HG03565 (cell line): ENCODE measurements around the gene GALE.
"Not testable (repeated sequence)": the region's sequence is repeated elsewhere in the genome, so short reads cannot be mapped to it uniquely, and the experiment has no call there.

Experiments used
- ATAC-seq: cut with Tn5 transposase; IDR thresholded peaks from one replicate; pipeline ENCODE4 v1.9.1; 2021; ENCODE audit warnings: mild to moderate bottlenecking, moderate library complexity; ENCODE audit not compliant: unreplicated experiment

The GALE gene

DNA sequence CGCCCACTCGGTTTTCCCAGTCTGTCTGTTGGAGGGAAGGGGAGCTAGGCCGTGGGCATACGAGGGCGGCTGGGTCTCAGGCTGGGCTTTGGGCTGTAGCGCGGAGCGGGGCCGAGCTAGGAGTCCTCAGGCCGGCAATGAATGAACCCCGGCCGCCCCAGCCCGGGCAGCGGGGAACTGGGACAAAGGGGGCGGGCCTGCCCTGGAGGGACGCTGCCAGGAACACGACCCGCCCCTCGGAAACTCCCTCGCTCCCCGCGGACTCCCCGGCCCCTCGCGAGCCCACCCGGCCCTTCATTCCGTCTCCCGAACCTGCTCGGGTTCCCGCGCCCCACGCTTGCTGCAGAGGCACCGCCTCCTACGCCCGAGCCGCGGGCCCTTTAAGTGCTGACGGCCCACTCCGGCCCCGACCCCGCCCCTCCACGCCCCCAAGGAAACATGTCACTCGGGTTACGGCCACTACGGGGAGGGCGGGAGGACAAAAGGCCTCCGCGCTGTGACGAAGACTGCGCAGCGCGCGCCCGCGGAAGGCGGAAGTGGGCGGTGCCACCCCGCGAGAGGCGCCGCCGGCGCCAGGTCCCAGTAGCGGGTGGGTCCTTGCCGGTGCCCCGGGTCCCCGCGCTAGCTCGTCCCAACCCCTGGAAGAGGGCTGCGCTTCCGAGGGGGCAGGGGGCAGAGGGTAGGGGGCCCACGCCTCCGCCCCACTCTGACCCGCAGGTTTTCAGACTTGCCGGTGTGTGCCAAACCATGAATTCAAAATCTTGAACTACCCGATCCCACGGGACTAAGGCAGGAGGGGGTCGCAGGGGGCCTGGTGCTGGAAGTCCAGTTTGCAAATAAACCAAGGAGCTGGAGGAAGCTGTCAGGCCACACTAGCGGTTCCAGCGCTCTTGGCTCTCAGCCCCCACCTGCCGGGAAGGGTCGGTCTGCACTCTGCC is at the start of gene GALE:
Gene GALE (minus strand): TSS at position 355 of the 938 bp plus-strand sequence. CDS start 1,747 bp downstream, outside the sequence.
- ATAC-seq, result peak; percentile 71

DNA sequence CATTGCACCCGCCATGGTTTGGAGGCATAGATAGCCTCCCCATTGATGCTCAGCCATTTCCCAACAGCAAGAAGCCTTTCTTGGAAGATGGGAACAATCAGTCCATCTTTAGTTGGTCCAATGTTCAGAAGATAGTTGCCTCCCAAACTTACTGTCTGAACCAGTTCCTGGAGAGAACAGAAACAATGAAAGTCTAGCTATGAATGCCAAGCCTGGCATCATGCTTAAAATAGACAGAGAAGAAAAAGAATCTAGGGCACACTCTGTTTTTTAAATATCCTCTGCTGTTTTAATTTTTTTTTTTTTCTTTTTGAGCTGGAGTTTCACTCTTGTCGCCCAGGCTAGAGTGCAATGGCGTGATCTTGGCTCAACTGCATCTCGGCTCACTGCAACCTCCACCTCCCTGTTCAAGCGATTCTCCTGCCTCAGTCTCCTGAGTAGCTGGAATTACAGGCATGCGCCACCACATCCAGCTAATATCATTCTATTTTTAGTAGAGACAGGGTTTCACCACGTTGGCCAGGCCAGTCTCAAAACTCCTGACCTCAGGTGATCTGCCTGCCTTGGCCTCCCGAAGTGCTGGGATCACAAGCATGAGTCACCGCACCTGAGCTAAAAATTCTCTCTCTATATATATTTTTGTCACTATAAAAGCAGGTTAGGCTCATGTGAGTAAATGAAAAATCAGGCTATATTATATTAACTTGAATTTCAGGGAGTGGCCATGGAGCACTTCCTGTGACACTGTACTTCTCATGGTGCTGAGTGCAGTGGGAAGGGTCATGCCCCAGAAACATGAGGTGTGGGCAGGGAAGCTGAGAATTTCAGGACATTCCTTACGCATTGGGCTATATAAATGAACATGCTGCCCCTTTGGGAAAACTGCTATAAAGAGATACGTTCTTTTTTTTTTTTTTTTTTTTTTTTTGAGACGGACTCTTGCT is 48.4 kb upstream of the GALE start:
- ATAC-seq, result no peak

DNA sequence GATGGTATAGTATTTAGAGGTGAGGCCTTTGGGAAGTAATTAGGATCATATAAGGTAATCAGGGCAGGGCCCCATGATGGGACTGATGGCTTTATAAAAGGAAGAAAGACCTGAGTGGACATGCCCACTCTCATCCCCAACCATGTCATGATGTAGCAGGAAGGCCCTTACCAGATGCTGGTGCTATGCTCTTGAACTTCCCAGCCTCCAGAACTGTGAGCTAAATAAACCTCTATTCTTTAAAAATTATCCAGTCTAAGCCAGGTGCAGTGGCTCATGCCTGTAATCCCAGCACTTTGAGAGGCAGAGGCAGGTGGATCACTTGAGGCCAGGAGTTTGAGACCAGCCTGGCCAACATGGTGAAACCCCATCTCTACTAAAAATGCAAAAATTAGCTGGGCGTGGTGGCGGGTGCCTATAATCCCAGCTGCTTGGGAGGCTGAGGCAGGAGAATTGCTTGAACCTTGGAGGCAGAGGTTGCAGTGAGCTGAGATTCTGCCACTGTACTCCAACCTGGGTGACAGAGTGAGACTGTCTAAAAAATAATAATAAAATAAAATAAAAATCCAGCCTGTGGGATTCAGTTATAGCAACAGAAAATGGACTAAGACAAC is 47.0 kb upstream of the GALE start:
- not testable (repeated sequence) for ATAC-seq

DNA sequence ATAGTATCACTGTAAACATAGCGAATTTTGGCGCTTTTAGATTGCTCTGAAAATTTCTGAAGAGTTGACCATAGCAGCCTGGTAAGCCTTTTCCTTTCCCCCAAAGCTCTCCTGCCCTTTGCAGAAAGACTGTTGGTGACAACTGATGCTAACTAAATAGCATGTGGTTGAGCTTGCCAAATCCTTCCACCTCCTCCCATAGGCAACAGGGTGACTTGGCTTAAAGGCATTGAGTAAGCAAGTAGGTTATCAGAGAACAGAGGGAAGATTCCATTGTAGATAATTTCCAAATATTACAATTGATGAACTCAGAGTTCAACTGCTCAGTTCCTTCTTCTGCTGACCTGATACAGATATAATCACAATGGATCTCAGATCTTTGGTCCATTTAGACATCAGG is 44.6 kb upstream of the GALE start:
- no peak for ATAC-seq

DNA sequence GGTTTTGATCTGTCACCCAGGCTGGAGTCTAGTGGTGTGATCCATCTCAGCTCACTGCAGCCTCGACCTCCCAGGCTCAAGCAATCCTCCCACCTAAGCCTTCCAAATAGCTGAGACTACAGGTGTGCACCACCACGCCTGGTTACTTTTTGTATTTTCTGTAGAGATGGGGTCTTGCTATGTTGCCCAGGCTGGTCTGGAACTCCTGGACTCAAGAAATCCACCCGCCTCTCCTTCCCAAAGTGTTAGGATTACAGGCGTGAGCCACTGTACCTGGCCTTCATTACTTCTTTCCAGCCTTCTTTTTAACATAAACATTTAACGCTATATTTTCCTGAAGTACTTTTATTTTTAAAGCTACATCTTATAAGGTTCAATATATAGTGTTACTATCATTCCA is 43.1 kb upstream of the GALE start:
- ATAC-seq, result no peak

DNA sequence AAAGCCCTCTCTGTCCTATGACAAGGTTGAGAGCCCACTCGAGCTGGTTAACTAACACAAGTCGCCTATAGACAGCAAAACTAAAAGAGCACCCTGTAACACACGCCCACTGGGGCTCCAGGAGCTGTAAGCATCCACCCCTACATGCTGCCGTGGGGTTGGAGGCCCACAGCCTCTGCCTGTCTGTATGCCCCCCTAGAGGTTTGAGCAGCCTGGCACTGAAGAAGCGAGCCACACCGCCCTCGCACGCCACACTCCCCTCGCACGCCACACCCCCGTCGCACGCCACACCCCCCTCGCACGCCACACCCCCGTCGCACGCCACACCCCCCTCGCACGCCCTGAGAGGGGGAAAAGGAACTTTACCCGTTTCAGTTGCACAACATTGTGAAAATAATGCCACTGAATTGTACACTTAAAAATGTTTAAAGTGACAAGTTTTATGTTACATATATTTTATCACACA is 37.9 kb upstream of the GALE start:
- ATAC-seq, result peak; percentile 40

DNA sequence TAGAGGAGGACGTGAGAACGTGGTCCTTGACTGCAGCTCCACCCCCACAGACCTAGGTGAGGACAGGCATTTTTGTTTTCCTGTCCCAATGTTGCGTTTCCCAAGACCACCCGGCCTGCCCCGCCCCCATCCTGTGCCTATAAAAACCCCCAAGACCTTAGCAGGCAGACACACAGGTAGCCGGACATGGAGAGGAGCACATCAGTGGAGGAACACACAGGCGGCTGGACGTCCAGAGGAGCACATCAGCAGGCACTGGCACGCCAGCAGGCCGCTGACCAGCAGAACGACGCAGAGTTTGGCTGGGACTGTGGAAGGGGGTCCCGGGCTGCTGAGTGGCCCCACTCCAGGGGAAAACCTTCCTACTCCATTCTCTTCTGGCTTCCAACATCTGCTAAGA is 37.4 kb upstream of the GALE start:
- ATAC-seq, result no peak

DNA sequence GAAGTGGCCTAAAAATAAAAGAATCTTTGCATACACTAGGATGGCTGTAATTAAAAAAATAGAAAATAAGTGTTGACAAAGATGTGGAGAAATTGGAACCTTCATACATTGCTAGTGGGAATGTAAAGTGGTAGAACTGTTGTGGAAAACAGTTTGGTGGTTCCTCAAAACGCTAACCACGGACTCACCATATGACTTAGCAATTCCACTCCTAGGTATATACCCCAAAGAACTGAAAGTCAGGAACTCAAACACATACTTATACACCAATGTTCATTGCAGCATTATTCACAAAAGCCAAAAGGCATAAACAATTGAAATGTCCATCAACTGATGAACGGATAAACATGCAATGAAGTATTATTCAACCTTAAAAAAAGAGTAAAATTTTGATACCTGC is 35.5 kb upstream of the GALE start:
- ATAC-seq, result no peak

DNA sequence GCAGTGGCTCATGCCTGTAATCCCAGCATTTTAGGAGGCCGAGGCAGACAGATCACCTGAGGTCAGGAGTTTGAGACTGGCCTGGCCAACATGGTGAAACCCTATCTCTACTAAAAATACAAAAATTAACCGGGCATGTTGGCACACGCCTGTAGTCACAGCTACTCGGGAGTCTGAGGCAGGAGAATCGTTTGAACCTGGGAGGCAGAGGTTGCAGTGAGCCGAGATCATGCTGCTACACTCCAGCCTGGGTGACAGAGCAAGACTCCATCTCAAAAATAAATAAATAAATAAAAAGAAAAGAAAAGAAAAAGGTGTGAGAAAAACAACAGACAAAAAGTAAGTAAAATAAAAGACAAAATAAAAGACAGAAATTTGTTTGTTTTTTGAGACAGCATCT is 33.6 kb upstream of the GALE start:
- not testable (repeated sequence) for ATAC-seq

DNA sequence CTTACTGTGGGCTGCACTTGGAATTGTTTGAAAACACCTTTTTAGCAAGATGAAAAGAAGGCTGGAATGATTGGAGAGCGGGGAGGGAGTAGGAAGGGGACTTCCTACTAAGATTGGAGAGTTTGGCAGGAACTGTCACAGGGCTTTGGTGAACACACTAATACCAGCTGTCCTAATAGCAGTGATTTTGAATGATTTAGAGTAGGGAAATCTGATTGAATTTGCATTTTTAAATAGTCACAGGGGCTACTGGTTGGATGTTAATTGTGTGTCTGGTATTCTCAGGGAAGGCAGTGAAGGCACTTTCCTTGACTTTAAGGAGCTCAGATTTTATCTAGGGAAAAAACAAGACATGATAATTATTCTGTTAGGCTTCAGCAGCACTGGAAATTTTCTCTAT is 27.2 kb upstream of the GALE start:
- no peak for ATAC-seq

DNA sequence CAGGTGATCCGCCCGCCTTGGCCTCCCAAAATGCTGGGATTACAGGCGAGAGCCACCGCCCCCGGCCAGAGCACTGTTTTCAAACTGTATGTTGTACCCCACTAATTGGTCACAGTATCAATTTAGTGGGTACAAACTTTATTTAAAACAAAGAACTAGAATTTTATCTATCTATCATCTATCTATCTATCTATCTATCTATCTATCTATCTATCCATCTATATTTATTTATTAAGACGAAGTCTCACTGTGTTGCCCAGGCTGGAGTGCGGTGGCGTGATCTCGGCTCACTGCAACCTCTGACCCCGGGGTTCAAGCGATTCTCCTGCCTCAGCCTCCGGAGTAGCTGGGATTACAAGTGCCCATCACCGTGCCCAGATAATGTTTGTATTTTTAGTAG is 26.0 kb upstream of the GALE start:
- not testable (repeated sequence) for ATAC-seq

DNA sequence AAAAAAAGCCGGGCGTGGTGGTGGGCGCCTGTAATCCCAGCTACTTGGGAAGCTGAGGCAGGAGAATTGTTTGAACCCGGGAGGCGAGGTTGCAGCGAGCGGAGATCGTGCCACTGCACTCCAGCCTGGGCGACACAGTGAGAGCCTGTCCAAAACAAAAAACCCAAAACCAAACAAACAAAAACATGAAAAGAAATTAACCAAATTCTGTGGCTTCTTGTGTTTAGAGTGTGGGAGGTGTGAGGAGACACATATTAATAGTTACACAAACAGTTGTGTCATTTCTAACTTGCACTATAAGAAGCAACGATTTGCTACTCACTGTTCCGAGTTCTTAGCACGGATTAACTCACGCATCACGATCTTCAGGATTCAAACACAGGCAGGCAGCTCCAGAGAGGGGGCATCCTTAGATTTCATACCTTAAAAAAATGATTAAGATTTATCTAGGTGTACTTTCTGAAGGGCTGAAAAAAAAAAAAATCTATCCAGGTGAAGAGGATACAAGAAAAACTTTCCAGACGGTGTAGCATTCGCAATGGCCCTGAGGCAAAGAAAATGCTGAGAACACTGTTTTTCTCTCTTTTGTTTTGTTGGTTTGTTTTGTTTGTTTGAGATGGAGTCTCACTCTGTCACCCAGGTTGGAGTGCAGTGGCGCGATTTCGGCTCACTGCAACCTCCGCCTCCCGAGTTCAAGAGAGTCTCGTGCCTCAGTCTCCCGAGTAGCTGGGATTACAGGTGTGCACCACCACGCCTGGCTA is 25.4 kb upstream of the GALE start:
- ATAC-seq, result peak; percentile 54

DNA sequence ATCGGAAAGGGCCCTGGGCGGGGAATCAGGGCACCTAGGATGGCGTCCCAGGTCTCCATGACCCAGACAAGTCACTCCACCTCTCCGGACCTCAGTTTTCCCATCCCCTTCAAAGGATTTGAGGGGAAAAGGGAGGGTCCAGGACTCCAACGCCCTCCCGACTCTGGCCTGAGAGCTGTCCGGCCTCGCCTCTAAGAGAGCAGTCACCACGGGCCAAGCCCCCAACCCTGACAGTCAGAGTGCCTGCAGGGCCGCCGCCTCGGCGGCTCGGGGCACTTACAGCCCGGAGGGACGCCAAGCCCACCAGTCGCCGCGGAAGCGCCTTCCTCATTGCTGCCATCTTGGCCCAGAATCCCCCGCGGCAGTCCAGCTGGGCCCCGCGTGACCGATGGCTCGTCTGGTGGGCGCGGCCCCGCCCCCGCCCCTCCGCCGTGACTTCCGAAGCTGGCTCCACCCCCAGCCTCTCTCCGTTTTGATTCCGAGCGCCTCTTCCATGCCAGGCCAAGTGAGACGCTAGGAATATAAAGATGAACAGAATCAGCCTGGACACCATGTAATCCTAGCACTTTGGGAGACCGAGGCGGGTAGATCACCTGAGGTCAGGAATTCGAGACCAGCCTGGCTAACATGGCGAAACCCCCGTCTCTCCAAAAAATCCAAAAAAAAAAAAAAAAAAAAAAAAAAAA is 24.7 kb upstream of the GALE start, which contains the start of gene HMGCL:
Gene HMGCL (minus strand): TSS at position 354 of the 686 bp plus-strand sequence. CDS start 14 bp downstream, at position 340.
- ATAC-seq, result peak; percentile 62

DNA sequence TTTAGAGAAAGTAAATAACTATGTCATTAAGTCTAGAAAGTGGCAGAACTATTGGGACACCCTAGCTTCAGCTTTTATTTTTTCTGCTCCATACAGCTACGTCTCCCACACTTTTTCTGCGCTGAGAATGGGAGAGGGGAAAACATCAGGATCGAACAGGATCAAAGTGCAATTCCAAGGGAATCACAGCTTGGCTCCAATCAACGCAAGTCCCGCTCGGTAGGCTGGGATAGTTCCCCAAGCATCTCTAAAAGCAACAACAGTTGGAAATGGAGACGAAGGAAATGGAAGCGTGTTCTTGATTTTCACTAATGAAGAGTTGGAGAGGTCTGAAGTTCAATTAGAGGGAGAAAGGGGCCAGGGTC is 24.1 kb upstream of the GALE start:
- ATAC-seq, result no peak

DNA sequence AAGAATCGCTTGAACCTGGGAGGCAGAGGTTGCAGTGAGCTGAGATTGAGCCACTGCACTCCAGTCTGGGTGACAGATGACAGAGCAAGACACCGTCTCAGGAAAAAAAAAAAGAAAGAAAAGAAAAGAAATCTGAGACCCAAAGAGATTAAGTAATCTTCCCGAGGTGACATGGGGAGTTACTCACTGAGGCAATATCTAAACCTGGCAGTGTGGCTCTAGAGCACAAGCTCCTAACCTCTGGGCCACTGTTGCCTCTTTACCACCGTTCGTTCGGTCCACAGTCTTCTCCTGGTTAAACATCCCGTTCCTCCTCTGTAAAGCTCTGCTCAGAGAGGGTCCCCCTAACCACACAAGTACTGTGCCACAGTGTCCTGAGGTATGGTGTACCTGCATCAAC is 23.2 kb upstream of the GALE start:
- no peak for ATAC-seq

DNA sequence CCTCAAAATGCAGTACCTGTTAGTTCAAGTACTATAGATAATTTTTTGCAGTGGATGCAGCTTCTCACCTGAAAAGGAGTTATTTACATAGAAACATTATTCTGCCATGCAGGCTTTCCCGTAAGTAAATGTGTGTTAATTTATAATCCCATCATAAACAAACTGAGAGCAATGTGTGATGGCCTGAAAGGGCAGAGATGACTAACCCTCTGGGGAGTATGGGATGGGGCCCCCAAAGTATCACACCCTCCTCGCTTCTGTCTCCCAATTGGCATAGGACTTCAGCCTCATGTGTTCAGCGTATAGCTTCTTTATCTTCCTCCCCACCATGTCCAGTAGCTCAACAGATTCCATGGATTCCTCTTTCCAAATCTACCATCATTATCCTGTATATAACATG is 17.1 kb upstream of the GALE start:
- ATAC-seq, result no peak

DNA sequence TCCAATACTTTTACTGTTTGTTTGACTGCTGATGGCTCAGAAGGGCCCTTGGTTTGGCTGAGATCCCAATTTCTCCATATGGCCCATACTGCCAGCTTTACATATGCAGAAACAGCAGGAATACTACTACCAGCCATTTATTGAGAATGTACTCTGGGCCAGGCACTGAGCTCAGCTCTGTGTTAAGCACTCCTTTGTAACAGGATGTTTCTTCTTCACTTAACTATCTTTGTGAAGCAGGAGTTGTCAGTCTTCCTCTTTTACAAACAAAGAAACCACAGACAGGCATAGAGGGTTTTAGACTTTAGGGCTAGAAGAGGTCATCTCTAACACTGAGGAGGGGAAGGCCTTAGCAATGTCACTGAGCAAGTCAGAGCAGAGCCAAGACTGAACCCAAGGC is 16.4 kb upstream of the GALE start:
- ATAC-seq, result no peak

DNA sequence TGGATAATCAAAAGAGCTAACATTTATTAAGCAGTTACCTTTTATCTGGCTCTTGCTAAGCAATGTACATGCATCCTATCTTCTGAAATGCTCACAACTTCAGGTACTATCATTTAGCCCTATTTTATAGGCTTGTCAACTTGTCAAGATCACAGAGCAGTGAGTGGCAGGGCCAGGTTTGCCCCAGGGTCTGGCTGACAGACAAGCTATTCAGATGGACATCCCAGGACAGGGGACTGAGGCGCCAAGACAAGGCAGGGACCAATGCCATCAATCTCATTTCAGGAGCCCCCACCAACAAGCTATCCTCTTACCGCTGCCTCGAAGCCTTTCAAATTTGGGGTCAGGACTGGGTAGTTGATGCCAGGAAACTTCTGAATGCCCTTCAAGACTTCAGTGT is 15.8 kb upstream of the GALE start:
- ATAC-seq, result no peak

DNA sequence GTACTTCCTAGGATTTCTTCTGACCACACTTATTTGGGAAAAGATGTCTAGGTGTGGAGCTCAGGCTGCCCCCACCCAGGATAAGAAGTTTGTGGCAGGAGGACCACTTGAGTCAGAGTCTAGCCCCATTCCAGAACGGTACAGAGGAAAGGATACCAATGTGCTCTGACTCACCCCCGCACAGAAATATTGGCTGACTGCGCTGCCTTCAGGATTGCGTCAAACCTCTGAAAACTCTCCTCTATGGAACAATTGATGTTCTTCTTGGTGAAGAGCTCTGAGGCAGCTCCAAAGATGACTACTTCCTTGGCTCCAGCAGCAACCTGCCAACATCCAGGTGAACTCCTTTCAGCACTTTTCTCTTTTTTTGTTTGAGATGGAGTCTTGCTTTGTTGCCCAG is 13.5 kb upstream of the GALE start:
- no peak for ATAC-seq
